ENCODE measurements around the gene KHDC1. TPM values are rescaled to one million over a fixed set of nuclear protein-coding genes. Genes with fewer than 3 reads are reported as not detected.

KHDC1 gene
- polyA plus RNA-seq, 1 donor (not counting 4 experiments of a cell fraction or from before 2014, with no cell fraction given), result 0.55 TPM

GRCh38 chr6:73293331-73293730, 30.3 kb upstream of the KHDC1 start:
- no peak for FAIRE-seq
- H3K36me3 ChIP-seq (ENCODE audit: control insufficient read depth in 2 of 2, extremely low read depth in 1 of 2, insufficient read depth in 2 of 2, low read length in 2 of 2), result no peaks in the 10 kb centered on the region

DNA sequence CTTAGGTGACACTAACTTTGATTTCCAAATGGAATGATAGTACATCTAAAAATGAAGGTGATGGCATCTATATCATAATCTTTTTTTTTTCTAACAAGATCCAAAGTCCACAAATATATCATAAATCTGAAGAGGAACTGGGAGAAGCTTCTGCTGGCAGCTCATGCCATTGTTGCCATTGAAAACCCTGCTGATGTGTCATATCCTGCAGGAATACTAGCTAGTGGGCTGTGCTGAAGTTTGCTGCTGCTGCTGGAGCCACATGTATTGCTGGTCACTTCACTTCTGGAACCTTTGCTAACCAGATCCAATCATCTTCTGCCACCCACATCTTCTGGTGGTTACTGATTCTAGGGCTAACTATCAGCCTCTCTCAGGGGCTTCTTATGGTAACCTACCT, 27.4 kb upstream of the KHDC1 start:
- TF ChIP-seq, protein P1, sequence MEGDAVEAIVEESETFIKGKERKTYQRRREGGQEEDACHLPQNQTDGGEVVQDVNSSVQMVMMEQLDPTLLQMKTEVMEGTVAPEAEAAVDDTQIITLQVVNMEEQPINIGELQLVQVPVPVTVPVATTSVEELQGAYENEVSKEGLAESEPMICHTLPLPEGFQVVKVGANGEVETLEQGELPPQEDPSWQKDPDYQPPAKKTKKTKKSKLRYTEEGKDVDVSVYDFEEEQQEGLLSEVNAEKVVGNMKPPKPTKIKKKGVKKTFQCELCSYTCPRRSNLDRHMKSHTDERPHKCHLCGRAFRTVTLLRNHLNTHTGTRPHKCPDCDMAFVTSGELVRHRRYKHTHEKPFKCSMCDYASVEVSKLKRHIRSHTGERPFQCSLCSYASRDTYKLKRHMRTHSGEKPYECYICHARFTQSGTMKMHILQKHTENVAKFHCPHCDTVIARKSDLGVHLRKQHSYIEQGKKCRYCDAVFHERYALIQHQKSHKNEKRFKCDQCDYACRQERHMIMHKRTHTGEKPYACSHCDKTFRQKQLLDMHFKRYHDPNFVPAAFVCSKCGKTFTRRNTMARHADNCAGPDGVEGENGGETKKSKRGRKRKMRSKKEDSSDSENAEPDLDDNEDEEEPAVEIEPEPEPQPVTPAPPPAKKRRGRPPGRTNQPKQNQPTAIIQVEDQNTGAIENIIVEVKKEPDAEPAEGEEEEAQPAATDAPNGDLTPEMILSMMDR (optimal IDR thresholded peaks at IDR 0.05 in 1 of 3, IDR thresholded peaks at IDR 0.05 in 1 of 3, conservative IDR thresholded peaks at IDR 0.05 in 1 of 3; ENCODE audit: extremely low read depth in 1 of 3, insufficient read depth in 2 of 3, low read length in 3 of 3), result no peak
- no peak for TF ChIP-seq EZH2 (IDR thresholded peaks at IDR 0.05; ENCODE audit: low read length)
- Histone ChIP-seq H3K4me1 (ENCODE audit: control insufficient read depth, extremely low read depth, insufficient read depth, low read length) (peaks cover 6% of the 10 kb centered on the region), H3K79me2 (ENCODE audit: control insufficient read depth, insufficient read depth, low read length) (no peaks in the 10 kb centered on the region), H2AFZ (ENCODE audit: control insufficient read depth, low read length) (no peak overlapping the region), H3K27me3 (ENCODE audit: control insufficient read depth, extremely low read depth, insufficient read depth, low read length) (no peaks in the 10 kb centered on the region), H3K9ac (ENCODE audit: control insufficient read depth, extremely low read depth, insufficient read depth, low read length) (no peak overlapping the region), H3K4me3 (ENCODE audit: control insufficient read depth in 2 of 3, extremely low read depth in 1 of 3, insufficient read depth in 2 of 3, low read depth in 1 of 3, low read length in 3 of 3) (no peak overlapping the region), H3K27ac (ENCODE audit: control insufficient read depth, insufficient read depth, low read length) (no peak overlapping the region), H3K9me3 (ENCODE audit: control insufficient read depth, low read depth, low read length) (no peaks in the 10 kb centered on the region), H3K9me1 (ENCODE audit: control insufficient read depth, extremely low read depth, insufficient read depth, low read length) (no peaks in the 10 kb centered on the region), H3K4me2 (ENCODE audit: control insufficient read depth, extremely low read depth, insufficient read depth, low read depth, low read length) (no peak overlapping the region), H3K36me3 (ENCODE audit: control insufficient read depth in 2 of 2, extremely low read depth in 1 of 2, insufficient read depth in 2 of 2, low read length in 2 of 2) (peaks cover 0 to 3% of the 10 kb centered on the region in 2 experiments), H4K20me1 (ENCODE audit: control insufficient read depth, extremely low read depth, insufficient read depth, low read length) (no peaks in the 10 kb centered on the region)
- dilution Hi-C loops (cut with MboI; ENCODE audit: extremely low pct_ligation_motif_present, low sequenced_read_pairs), result no loop called here
- peak; percentile 46 for FAIRE-seq
- no peak for DNase-seq (ENCODE audit: low read depth, low spot score)

More at GRCh38 chr6:73293331-73293730, 30.3 kb upstream of the KHDC1 start:
- H3K4me2 ChIP-seq (ENCODE audit: control insufficient read depth, extremely low read depth, insufficient read depth, low read depth, low read length), result no peak overlapping the region
- no peak for DNase-seq (ENCODE audit: low read depth, low spot score)
- H3K27me3 ChIP-seq (ENCODE audit: control insufficient read depth, extremely low read depth, insufficient read depth, low read length), result no peaks in the 10 kb centered on the region
- peaks cover 11% of the 10 kb centered on the region for H3K4me1 ChIP-seq (ENCODE audit: control insufficient read depth, extremely low read depth, insufficient read depth, low read length)
- no peak overlapping the region for H3K27ac ChIP-seq (ENCODE audit: control insufficient read depth, insufficient read depth, low read length)
- TF ChIP-seq, protein P1 (optimal IDR thresholded peaks at IDR 0.05 in 1 of 3, IDR thresholded peaks at IDR 0.05 in 1 of 3, conservative IDR thresholded peaks at IDR 0.05 in 1 of 3; ENCODE audit: extremely low read depth in 1 of 3, insufficient read depth in 2 of 3, low read length in 3 of 3), result no peak
- no peak for TF ChIP-seq EZH2 (IDR thresholded peaks at IDR 0.05; ENCODE audit: low read length)
- H3K79me2 ChIP-seq (ENCODE audit: control insufficient read depth, insufficient read depth, low read length), result no peaks in the 10 kb centered on the region
- dilution Hi-C loops (cut with MboI; ENCODE audit: extremely low pct_ligation_motif_present, low sequenced_read_pairs), result no loop called here
- H3K9me3 ChIP-seq (ENCODE audit: control insufficient read depth, low read depth, low read length), result no peaks in the 10 kb centered on the region
- no peaks in the 10 kb centered on the region for H3K9me1 ChIP-seq (ENCODE audit: control insufficient read depth, extremely low read depth, insufficient read depth, low read length)
- no peak overlapping the region for H2AFZ ChIP-seq (ENCODE audit: control insufficient read depth, low read length)
- no peak overlapping the region for H3K4me3 ChIP-seq (ENCODE audit: control insufficient read depth in 2 of 3, extremely low read depth in 1 of 3, insufficient read depth in 2 of 3, low read depth in 1 of 3, low read length in 3 of 3)
- H4K20me1 ChIP-seq (ENCODE audit: control insufficient read depth, extremely low read depth, insufficient read depth, low read length), result no peaks in the 10 kb centered on the region
- H3K9ac ChIP-seq (ENCODE audit: control insufficient read depth, extremely low read depth, insufficient read depth, low read length), result no peak overlapping the region

Data from keratinocyte (primary cell).